Adrenal gland (tissue), 5 donors: Measurements from ENCODE around the gene DNTT.

Source experiments
- CTCF ChIP-seq, 6 experiments: fragments of 450-650 bp in 4 of 6; fragments of 200-600 bp in 2 of 6; sonication (generic) in 1 of 6; IDR thresholded peaks; 1 replicate in 5 of 6; 2 replicates in 1 of 6; pipeline versions ENCODE4 v1.5.1 to v1.8.0; 2016 to 2021; ENCODE audit warnings: antibody characterized with exemption in 6 of 6, mild to moderate bottlenecking in 2 of 6, moderate library complexity in 1 of 6
- POLR2A ChIP-seq, 2 donors: fragments of 450-650 bp; IDR thresholded peaks; one replicate each; pipeline ENCODE4 v1.6.1; 2017; ENCODE audit warnings: antibody characterized with exemption in 2 of 2, mild to moderate bottlenecking in 2 of 2, moderate library complexity in 1 of 2
- donor health status: DM: no; HTN: no; CAD: no.

GRCh38 chr10:96269438-96270300 is 34.6 kb upstream of the DNTT start:
- TF ChIP-seq CTCF (IDR thresholded peaks at IDR 0.05), result no peak
- no peak for TF ChIP-seq POLR2A (IDR thresholded peaks at IDR 0.05)
